Stimulated activated CD8-positive, alpha-beta memory T cell treated with anti-CD3 and anti-CD28 coated beads, Interleukin-7, amount 100 ng/mL, for 48 hours (primary cell): Measurements from ENCODE around the gene ADGRV1.

ENCODE experiments used
- DNase-seq, 2 donors: peaks; one replicate each; pipeline ENCODE4 v3.0.0-alpha.2; 2020; ENCODE audit warnings: low read depth in 1 of 2; ENCODE audit errors: extremely low read depth in 1 of 2

Gene ADGRV1

DNA sequence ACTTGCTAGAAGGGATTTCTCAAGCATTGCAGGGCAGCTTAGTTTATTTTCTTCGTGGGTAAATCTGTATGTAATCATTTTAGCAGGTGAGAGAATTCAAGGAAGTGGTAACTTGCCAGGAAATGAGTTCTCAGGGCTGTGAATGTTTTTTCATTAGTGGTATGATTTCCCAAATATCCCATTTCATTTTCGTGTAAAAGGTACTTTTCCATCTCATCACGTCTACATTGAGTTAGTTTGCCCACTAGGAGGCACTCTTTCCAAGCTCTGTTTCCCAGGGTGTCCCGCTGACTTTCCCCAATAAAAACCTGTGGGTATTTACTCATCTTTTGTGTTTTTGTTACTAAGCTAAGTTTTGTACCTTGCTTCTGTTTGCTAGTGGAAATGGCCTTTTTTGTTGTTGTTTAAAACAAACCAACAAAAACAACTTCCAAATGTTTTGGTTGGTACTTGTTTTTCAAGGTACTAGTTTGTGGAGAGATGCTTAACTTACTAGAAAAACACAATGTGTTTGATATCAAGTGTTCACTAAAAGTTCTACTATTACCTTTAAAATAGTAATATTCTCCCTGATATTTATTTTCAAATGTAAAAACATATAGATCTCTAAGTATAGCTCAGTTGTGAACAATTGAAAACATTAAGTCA is 373.6 kb downstream of the ADGRV1 start:
- DNase-seq: no peak

DNA sequence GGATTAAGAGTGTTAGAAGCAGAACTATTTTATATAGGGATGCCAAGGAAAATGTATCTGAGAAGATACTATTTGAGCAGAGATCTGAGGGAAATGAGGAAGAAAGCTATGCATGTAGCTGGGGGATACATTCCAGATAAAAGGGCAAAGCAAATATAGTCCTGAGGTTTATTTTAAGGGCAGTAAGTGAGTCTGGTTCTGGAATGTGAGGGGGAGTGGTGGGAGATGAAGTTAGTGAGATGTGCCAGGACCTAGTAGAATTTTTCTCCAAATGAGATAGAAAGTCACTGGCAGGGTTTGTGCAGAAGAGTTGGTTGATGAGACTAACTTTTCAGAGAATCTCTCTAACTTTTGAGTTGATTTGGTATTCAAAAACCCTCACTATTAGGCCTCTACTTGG is 374.7 kb downstream of the ADGRV1 start:
- DNase-seq: no peak

DNA sequence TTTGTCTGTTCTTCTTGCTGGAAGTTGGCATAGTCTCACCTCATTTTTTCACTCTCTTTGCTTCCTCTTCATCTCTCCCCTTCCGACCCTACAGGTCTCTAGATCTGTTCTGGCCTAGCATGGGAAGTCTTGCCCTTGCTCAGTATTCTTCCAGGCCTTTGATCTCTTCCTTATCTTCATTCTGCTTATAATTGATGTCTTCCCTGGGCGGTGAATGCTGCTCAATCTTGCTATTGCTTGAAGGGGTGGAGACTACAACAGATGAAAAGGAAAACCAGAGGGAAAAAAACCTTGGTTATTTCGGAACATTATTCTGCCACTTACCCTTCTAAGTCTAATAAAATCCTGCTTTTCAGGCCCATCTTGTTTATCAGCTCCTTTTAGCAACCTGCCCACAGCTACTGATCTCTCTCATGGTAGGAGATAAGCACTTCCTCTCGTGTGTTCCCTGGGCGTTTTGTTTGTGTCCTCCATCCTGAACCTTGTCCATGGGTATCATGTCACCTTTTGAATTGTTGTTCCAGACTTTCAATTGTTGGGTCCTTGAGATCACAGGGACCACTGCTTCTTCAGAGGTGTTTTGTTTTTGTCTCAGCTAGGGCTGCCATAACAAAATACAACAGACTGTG is 375.6 kb downstream of the ADGRV1 start:
- no peak for DNase-seq

GRCh38 chr5:90934738-90935137 is 376.1 kb downstream of the ADGRV1 start:
- DNase-seq: no peak

GRCh38 chr5:90939211-90939610 is 380.6 kb downstream of the ADGRV1 start:
- no peak for DNase-seq

DNA sequence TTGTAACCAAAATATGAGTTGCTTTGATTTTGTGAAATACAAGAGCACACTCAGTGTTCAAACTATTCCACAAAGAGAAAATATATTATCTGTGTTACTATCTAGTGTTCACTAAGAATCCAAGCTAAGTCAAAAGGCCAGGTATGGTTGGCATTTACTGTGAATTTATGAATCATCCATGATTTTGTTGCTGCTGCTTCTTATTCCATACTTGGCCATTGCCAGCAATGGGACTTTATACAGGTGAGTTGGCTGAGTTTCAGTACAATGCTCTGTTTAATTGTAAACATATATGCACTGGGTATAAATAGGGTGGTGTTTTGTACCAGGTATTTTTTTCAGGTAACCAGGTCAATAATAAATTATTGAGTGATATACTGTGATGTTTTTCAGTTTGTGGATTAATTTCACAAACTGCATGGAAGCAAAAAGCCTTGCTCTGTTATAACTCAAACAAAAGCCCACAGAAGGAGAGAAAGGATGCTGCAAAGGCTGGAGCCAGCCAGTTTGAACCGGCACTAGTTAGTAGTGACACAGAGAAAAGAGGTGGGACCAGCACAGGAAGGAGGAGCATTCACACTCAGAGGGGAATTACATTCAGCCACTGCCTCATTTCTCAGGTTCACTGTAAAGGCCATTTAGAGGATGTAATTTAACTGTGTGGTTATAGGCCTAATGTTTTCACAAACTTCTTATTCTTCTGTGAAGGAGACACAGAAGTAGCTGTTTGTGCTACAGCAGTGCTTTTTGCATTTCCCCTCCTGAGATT is 381.8 kb downstream of the ADGRV1 start:
- peak; percentile 4 to 15 for DNase-seq

DNA sequence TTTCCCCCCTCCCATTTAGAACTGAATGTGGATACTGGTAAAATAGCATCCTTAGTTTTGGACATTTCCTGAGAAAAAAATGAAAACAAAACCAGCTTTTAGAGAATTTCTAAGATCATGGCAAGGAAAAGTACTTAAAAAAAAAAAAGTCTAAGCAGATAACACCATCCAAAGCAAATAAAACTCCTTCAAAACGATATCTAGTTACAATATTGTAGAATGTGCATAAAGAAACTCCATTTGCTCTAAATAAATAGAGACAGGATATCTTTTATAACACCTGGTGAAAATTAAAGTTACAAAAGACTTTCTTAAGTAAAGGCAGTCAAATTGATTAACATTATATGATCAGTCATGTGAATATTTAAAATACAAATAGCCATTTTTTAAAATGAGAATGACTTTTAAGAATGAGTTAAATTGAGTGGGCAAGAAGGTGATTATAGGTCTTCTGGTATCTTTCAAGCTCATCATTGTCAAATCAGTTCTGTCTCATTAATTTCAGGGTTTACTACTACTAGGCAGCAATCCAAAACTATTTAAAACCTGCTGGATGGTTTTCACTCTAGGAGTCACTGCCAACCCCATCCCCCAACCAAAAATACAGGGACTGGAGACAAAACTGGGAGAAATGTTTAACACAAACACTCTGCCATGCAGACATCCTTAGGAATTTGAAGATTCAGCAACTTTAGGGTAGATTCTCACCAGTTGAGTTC is 382.6 kb downstream of the ADGRV1 start:
- no peak for DNase-seq

DNA sequence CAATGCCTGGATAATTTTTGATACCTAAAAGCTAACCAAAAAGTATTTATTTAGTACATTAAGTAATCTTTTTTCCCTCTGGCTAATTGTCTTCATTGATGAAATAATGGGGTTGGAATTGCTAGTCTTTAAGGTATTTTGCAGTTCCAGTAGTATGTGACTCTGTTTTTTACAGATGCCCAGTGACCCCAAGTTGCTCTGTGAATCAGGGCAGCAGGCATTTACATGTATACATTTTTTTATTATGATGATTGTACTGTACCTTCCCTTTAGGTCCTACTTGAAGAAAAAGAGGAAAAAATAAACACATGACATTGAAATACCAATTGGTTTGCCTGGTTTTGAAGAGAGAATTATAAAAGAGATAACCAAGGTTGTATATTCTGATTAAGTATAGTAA is 385.5 kb downstream of the ADGRV1 start:
- DNase-seq: no peak

DNA sequence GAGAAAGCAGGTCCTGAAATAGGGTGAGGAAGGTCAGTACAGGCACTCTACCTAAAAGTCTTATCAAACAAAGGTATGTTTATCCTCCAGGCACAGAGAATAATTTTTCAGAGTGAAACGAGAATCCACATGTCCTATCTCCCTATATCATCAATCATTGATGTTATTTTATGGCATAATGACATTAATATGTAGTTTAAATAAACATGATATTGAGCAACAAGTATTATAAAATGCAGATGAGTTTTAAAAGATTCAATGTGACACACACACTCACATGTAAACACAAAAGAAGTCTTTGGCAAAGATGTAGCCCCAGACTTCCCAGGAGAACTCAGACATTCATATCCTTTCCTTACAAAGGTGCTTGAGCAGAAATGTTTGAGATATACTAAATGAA is 389.1 kb downstream of the ADGRV1 start:
- DNase-seq: no peak

DNA sequence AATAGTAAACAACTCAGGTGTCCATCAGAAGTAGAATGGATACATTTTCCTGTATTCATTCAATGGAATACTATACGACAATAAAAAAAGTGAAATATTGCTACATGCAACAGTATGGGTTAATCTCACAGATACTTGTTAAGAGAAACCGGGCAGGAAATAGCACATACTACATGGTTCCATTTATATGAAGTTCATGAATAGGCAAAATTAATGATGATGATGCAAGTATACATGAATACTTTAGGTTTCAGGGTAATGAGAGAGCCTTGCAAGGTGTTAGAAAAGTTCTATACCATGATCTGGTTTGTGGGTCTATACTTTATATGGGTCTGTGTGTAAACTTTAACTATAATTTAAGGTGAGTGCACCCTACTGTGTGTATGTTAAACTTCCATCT is 390.4 kb downstream of the ADGRV1 start:
- DNase-seq: no peak

- no peak for DNase-seq
Observed at GRCh38 chr5:90949469-90950358, 391.1 kb downstream of the ADGRV1 start.

DNA sequence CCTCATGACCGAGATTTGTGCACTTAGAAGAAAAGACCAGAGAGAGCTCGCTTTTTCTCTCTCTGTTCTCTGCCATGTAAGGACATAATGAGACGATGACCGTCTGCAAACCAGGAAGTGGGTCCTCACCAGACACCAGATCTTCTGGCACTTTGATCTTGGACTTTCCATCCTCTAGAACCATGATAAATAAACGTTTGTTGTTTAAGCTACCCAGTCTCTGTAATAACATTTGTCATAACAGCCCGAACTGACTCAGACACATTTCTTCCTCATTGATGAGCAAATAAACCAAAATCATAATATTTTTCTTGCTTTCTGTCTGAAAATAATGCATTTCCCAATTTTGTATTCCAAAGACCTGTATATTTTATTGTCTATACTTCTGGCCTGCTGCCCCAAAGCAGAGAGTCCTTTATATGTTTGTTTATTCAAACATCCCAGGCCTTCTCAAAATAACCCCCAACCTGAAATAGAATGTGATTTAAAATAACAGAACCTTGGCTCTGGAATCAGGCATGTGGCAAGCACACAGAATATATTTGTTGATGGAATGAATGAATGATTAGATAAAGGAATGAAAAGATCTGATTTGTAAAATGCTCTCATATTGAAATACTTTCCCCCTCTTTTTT is 396.5 kb downstream of the ADGRV1 start:
- no peak for DNase-seq

DNA sequence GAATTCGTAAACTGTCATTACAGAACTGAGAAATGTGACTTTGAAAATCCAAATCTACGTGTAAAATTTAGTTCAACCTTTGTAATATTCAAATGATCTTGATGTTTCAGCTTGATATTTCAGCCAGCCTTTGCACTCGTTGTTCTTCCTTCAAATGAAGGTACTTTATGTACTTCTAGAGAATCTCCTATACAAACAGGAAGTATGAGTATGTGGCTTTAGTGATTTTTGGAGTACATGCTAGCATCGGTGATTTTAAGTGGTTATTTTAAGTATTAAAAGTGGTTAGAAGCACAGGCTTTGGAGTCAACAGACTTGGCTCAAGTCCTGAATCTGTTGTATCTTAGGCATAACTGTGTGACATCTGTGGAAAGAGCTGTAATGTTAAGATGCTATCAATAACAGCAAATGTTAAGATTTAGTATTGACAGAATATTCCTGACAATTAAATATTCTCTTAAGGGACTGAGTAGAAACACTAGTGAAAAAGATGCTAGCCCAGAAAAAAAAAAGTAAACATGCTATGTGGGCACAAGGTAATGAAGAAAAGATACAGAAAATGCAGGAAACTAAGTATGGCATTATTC is 398.0 kb downstream of the ADGRV1 start:
- no peak for DNase-seq

DNA sequence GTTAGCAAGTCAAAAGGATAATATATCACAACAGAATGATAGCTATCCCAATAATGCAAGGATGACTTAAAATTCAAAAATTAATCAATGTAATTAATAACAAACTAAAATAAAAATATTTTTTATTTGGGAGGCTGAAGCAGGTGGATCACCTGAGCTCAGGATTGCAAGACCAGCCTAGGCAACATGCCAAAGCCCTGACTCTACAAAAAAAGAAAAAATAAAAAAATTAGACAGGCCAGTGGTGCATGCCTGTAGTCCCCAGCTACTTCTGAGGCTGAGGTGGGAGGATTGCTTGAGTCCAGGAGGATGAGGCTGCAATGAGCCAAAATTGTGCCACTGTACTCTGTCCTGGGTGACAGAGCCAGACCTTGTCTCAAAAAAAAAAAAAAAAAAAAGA is 399.3 kb downstream of the ADGRV1 start:
- no peak for DNase-seq

DNA sequence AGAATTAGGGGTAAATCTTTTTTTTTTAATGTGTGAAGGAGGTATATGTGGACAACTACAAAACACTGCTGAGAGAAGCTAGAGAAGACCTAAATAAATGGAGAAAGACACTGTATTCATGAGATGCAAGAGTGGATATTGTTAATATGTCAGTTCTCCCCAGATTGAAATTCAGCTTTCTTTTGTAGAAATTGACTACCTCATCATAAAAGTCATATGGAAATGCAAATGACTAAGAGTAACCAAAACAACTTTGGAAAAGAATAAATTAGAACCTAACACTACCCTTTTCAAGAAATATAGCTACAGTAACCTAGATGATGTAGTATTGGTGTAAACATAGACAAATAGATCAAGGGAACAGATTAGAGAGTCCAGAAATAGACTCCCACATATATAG is 400.7 kb downstream of the ADGRV1 start:
- DNase-seq: no peak

DNA sequence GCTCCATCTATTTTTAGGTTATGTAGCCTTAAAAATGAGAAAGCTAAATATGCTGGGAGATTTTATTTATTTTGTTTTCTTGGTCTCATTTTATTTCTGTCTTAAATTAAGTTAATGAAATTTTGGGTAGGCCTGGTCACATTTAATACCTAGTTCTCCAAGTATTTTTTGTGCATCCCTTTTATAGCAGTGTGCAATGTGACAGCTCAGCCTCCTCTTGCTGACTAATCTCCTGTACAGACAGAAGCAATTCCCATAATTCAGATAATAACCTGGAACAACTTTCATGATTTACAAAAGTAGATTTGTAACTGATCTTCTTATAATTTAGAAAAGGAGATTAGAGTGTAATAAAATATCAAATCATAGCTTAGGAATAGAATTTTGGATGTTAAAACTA is 403.9 kb downstream of the ADGRV1 start:
- no peak for DNase-seq

DNA sequence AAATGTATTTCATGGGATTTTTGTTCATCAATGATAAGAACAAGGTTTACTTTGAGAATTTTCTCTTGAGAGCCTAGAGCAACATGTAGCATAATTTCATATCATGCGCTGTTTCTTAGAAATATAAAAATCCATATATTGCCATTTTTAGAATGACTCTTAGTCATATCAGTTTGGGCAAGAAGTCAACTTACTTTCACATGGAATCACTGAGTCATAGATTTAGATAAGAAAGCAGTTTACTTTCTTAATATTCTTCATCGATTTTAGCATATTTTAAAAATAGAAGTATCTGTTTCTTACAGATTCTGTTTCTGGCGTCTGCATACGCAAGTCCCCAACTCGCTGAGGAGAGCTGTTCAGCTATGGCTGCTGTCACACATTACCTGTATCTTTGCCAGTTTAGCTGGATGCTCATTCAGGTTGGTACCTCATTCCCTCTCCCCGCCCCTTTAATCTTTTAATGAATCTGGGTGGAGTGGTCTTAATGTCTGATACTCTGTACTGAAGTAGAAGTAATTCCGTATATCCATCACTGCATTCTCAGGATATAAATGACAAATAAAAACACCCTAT is 406.6 kb downstream of the ADGRV1 start:
- no peak for DNase-seq

DNA sequence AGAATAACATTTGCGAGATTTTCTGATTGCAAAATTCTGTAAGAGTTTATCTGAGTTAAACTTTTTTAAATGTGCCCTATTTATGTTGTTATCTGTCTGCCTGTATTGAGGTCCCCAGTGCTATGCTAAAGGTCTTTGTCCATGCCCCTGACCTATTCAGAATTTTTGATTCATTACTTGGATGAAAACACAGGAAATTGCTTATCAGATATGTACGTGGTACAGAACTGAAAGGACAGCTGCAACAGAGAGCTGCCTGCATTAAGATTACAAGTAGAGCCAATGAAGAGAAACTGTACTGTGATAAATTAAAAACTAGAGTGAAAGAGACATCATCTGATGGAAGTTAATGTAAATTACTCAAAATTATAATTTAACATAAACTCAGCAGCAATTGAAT is 408.8 kb downstream of the ADGRV1 start:
- DNase-seq: no peak

- DNase-seq: no peak
Observed at GRCh38 chr5:90967851-90968250, 409.3 kb downstream of the ADGRV1 start.
